ENCODE results near the gene PLEKHH2. TPM values are rescaled to one million over a fixed set of nuclear protein-coding genes. Genes with fewer than 3 reads are reported as not detected.
"Not testable (repeated sequence)": the region's sequence is repeated elsewhere in the genome, so short reads cannot be mapped to it uniquely, and the experiment has no call there.

Gene PLEKHH2
- 2.4 and 2.5 TPM in 2 replicates for total RNA-seq (2014; rRNA removed; shearing (Covaris generic))

- DNase-seq (ENCODE audit: low read depth): peak; percentile 77
Observed at GRCh38 chr2:43637030-43637803, at the start of gene PLEKHH2. PLEKHH2 (plus strand) TSS chr2:43637260; CDS start chr2:43644674, 7,414 bp downstream.

GRCh38 chr2:43592443-43592842 is 44.6 kb upstream of the PLEKHH2 start:
- DNase-seq (ENCODE audit: low read depth): peak; percentile 26

GRCh38 chr2:43593254-43593653 is 43.8 kb upstream of the PLEKHH2 start:
- no peak for DNase-seq (ENCODE audit: low read depth)

- DNase-seq (ENCODE audit: low read depth): no peak
Observed at GRCh38 chr2:43594875-43595274, 42.2 kb upstream of the PLEKHH2 start.

- peak; percentile 98 for DNase-seq (ENCODE audit: low read depth)
Observed at GRCh38 chr2:43595603-43596412, 41.3 kb upstream of the PLEKHH2 start, which contains the start of gene THADA. THADA (minus strand) TSS chr2:43596038; CDS start chr2:43592392, 3,646 bp downstream.

GRCh38 chr2:43600596-43600995 is 36.5 kb upstream of the PLEKHH2 start:
- DNase-seq (ENCODE audit: low read depth): not testable (repeated sequence)

- DNase-seq (ENCODE audit: low read depth): no peak
Observed at GRCh38 chr2:43604674-43605073, 32.4 kb upstream of the PLEKHH2 start.

GRCh38 chr2:43605079-43605655 is 31.9 kb upstream of the PLEKHH2 start:
- DNase-seq (ENCODE audit: low read depth): peak; percentile 47

GRCh38 chr2:43605851-43606250 is 31.2 kb upstream of the PLEKHH2 start:
- no peak for DNase-seq (ENCODE audit: low read depth)

- peak; percentile 55 for DNase-seq (ENCODE audit: low read depth)
Observed at GRCh38 chr2:43609290-43609918, 27.7 kb upstream of the PLEKHH2 start.

- no peak for DNase-seq (ENCODE audit: low read depth)
Observed at GRCh38 chr2:43610361-43610760, 26.7 kb upstream of the PLEKHH2 start.

- DNase-seq (ENCODE audit: low read depth): peak; percentile 72
Observed at GRCh38 chr2:43611987-43612894, 24.8 kb upstream of the PLEKHH2 start.

- DNase-seq (ENCODE audit: low read depth): no peak
Observed at GRCh38 chr2:43612944-43613343, 24.1 kb upstream of the PLEKHH2 start.

- DNase-seq (ENCODE audit: low read depth): no peak
Observed at GRCh38 chr2:43616967-43617680, 19.9 kb upstream of the PLEKHH2 start.

- no peak for DNase-seq (ENCODE audit: low read depth)
Observed at GRCh38 chr2:43619511-43619910, 17.5 kb upstream of the PLEKHH2 start.

GRCh38 chr2:43622931-43623451 is 14.1 kb upstream of the PLEKHH2 start:
- DNase-seq (ENCODE audit: low read depth): no peak

GRCh38 chr2:43631618-43632317 is 5.3 kb upstream of the PLEKHH2 start:
- no peak for DNase-seq (ENCODE audit: low read depth)

GRCh38 chr2:43634604-43635306 is 2.3 kb upstream of the PLEKHH2 start:
- peak; percentile 68 for DNase-seq (ENCODE audit: low read depth)

- DNase-seq (ENCODE audit: low read depth): not testable (repeated sequence)
Observed at GRCh38 chr2:43636153-43636552, 907 bp upstream of the PLEKHH2 start.
